Effector memory CD4-positive, alpha-beta T cell (primary cell): Measurements from ENCODE around the gene TPP2.

Experiments used
- DNase-seq, 3 donors: peaks; one replicate each; pipeline ENCODE4 v3.0.0-alpha.2; 2020
- H3K27ac ChIP-seq: 2 replicates; pipeline ENCODE4 v1.7.0; 2013; ENCODE audit warnings: mild to moderate bottlenecking, low read length, moderate library complexity; ENCODE audit not compliant: insufficient read depth, poor library complexity, severe bottlenecking
- H3K27me3 ChIP-seq: replicated peaks from 2 replicates; pipeline ENCODE4 v1.7.0; 2013; ENCODE audit warnings: mild to moderate bottlenecking, low read length; ENCODE audit not compliant: insufficient read depth, control insufficient read depth, poor library complexity, severe bottlenecking
- H3K36me3 ChIP-seq: 2 replicates; pipeline ENCODE4 v1.7.0; 2013; ENCODE audit warnings: mild to moderate bottlenecking, low read length, moderate library complexity; ENCODE audit not compliant: control insufficient read depth, insufficient read depth
- H3K4me1 ChIP-seq: 2 replicates; pipeline ENCODE4 v1.7.0; 2013; ENCODE audit warnings: low read length, mild to moderate bottlenecking; ENCODE audit not compliant: control insufficient read depth, insufficient read depth, poor library complexity, severe bottlenecking
- H3K4me3 ChIP-seq: 2 replicates; pipeline ENCODE4 v1.7.0; 2013; ENCODE audit warnings: low read length, low read depth, mild to moderate bottlenecking; ENCODE audit not compliant: insufficient read depth, poor library complexity, severe bottlenecking
- H3K9me3 ChIP-seq: 2 replicates; pipeline ENCODE4 v1.7.0; 2013; ENCODE audit warnings: mild to moderate bottlenecking, low read length, moderate library complexity; ENCODE audit not compliant: control insufficient read depth

TPP2 gene

GRCh38 chr13:102697929-102698648, 101.3 kb downstream of the TPP2 start:
- Histone ChIP-seq H3K27ac (no peak overlapping the region), H3K27me3 (no peaks in the 10 kb centered on the region), H3K4me3 (no peak overlapping the region), H3K36me3 (no peaks in the 10 kb centered on the region), H3K4me1 (no peaks in the 10 kb centered on the region), H3K9me3 (no peaks in the 10 kb centered on the region)
- DNase-seq: no peak

- no peaks in the 10 kb centered on the region for H3K4me1 ChIP-seq
- H3K27ac ChIP-seq: no peak overlapping the region
- no peaks in the 10 kb centered on the region for H3K9me3 ChIP-seq
- DNase-seq: no peak
- no peaks in the 10 kb centered on the region for H3K27me3 ChIP-seq
- no peak overlapping the region for H3K4me3 ChIP-seq
- no peaks in the 10 kb centered on the region for H3K36me3 ChIP-seq
These were observed 101.8 kb downstream of the TPP2 start for GRCh38 chr13:102698649-102698980.

GRCh38 chr13:102699504-102699903, 102.7 kb downstream of the TPP2 start:
- H3K27ac ChIP-seq: no peak overlapping the region
- no peaks in the 10 kb centered on the region for H3K27me3 ChIP-seq
- DNase-seq: no peak
- H3K9me3 ChIP-seq: no peaks in the 10 kb centered on the region
- no peak overlapping the region for H3K4me3 ChIP-seq
- no peaks in the 10 kb centered on the region for H3K36me3 ChIP-seq
- H3K4me1 ChIP-seq: no peaks in the 10 kb centered on the region

GRCh38 chr13:102700088-102701031, 103.6 kb downstream of the TPP2 start:
- no peaks in the 10 kb centered on the region for H3K36me3 ChIP-seq
- no peak overlapping the region for H3K4me3 ChIP-seq
- no peaks in the 10 kb centered on the region for H3K9me3 ChIP-seq
- H3K4me1 ChIP-seq: no peaks in the 10 kb centered on the region
- H3K27me3 ChIP-seq: no peaks in the 10 kb centered on the region
- DNase-seq: no peak
- no peak overlapping the region for H3K27ac ChIP-seq

GRCh38 chr13:102701331-102701730, 104.5 kb downstream of the TPP2 start:
- no peaks in the 10 kb centered on the region for H3K36me3 ChIP-seq
- no peak for DNase-seq
- H3K27ac ChIP-seq: no peak overlapping the region
- H3K27me3 ChIP-seq: no peaks in the 10 kb centered on the region
- H3K4me3 ChIP-seq: no peak overlapping the region
- H3K9me3 ChIP-seq: no peaks in the 10 kb centered on the region
- H3K4me1 ChIP-seq: no peaks in the 10 kb centered on the region

- H3K27me3 ChIP-seq: no peaks in the 10 kb centered on the region
- H3K9me3 ChIP-seq: no peaks in the 10 kb centered on the region
- DNase-seq: no peak
- H3K4me3 ChIP-seq: no peak overlapping the region
- H3K36me3 ChIP-seq: no peaks in the 10 kb centered on the region
- no peak overlapping the region for H3K27ac ChIP-seq
- no peaks in the 10 kb centered on the region for H3K4me1 ChIP-seq
These were observed 106.4 kb downstream of the TPP2 start for GRCh38 chr13:102702965-102703725.

- no peaks in the 10 kb centered on the region for H3K27me3 ChIP-seq
- no peaks in the 10 kb centered on the region for H3K4me1 ChIP-seq
- H3K36me3 ChIP-seq: no peaks in the 10 kb centered on the region
- no peak for DNase-seq
- H3K27ac ChIP-seq: no peak overlapping the region
- no peak overlapping the region for H3K4me3 ChIP-seq
- H3K9me3 ChIP-seq: no peaks in the 10 kb centered on the region
These were observed 106.9 kb downstream of the TPP2 start for GRCh38 chr13:102703726-102704035.

- no peak overlapping the region for H3K4me3 ChIP-seq
- no peaks in the 10 kb centered on the region for H3K36me3 ChIP-seq
- DNase-seq: no peak
- H3K27ac ChIP-seq: no peak overlapping the region
- H3K4me1 ChIP-seq: no peaks in the 10 kb centered on the region
- H3K27me3 ChIP-seq: no peaks in the 10 kb centered on the region
- H3K9me3 ChIP-seq: no peaks in the 10 kb centered on the region
These were observed 107.7 kb downstream of the TPP2 start for GRCh38 chr13:102704238-102705058.

GRCh38 chr13:102707467-102707866, 110.7 kb downstream of the TPP2 start:
- no peak for DNase-seq

More at GRCh38 chr13:102707467-102707866, 110.7 kb downstream of the TPP2 start:
- no peaks in the 10 kb centered on the region for H3K36me3 ChIP-seq
- no peaks in the 10 kb centered on the region for H3K27me3 ChIP-seq
- H3K9me3 ChIP-seq: no peaks in the 10 kb centered on the region
- no peaks in the 10 kb centered on the region for H3K4me1 ChIP-seq
- no peak overlapping the region for H3K4me3 ChIP-seq
- H3K27ac ChIP-seq: no peak overlapping the region
